GM21576 (cell line): ENCODE data around the gene ATG7.
"Not testable (repeated sequence)": the region's sequence is repeated elsewhere in the genome, so short reads cannot be mapped to it uniquely, and the experiment has no call there.

Experiments used
- ATAC-seq: cut with Tn5 transposase; IDR thresholded peaks from one replicate; pipeline ENCODE4 v1.9.1; 2021; ENCODE audit warnings: mild to moderate bottlenecking, moderate library complexity; ENCODE audit not compliant: unreplicated experiment

Gene ATG7

GRCh38 chr3:11563865-11564185 is 291.6 kb downstream of the ATG7 start:
- ATAC-seq = no peak

DNA sequence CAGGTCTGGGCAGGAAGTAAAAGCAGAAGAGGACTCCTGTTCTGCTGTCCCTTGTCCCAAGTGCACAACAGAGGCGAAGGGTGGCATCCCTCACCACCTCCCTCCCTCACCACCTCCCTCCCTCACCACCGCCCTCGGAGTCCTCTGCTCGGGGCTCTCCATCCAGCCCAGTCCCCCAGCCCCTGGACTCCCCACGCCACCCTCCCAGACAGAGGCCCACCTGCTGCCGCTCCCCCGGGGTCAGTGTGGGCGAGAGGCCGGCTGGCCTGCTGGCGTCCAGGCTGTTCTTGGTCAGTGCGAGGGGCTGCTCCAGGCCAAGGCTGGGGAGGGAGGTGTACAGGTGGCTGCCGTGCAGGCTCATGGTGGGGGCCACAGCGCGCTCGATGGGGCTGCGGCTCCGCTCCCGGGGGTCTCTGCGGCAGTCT is 292.4 kb downstream of the ATG7 start:
- no peak for ATAC-seq

DNA sequence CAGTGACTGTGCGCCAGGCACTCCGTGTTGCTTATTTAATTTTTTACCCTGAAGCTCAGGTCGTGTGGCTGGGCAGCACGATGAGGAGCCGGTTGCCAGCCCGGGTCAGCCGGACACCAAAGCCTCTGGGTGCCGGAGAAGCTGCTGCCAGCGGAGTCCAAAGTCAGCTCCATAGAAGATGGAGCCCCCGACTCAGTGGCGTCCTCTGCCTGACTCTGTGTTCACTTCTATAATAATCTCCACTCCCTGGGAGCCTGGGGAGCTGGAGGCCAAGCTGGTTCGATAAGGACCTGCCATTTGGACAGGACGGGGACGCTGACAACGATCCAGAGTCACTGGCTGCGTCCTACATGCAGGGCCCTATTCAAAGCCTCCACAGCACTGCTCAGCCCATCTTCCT is 292.9 kb downstream of the ATG7 start:
- no peak for ATAC-seq

GRCh38 chr3:11565492-11565891 is 293.3 kb downstream of the ATG7 start:
- ATAC-seq = no peak

DNA sequence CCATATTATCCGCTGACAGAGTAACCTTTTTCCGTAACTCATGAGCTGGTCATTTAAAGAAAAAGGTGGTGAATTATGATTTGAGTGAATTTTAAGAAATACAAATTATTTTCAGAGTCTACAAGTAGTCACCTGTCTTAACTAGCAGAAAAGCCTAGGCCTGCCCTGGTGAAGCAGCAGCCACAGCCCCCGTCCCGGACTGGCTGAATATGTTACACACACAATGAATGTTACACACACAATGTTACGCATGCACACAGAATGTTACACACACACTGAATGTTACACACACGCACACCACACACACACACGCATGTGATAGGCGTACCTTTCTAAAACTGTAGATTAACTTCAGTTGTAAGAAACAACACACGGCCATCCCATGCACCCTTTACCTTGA is 293.7 kb downstream of the ATG7 start:
- ATAC-seq = no peak

DNA sequence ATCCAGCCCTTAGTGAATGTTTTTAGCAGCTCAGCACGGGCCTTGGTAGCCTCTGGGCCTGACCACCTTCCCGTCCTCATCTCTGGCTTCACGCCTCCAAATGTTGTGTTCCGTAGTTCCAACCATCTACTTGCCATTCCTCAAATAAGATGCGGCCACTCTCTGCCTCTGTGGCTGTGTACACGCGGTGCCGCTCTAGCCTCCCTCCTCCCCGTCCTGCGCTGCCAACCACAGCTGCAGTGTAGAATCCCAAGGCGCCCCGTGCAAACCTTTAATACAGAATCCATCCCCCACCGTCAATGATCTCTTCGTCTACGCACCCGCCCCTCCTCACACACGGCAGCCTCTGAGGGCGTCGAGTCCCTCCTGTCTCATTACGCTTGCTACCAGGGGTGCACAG is 294.3 kb downstream of the ATG7 start:
- ATAC-seq = no peak

GRCh38 chr3:11566916-11567315 is 294.7 kb downstream of the ATG7 start:
- no peak for ATAC-seq

DNA sequence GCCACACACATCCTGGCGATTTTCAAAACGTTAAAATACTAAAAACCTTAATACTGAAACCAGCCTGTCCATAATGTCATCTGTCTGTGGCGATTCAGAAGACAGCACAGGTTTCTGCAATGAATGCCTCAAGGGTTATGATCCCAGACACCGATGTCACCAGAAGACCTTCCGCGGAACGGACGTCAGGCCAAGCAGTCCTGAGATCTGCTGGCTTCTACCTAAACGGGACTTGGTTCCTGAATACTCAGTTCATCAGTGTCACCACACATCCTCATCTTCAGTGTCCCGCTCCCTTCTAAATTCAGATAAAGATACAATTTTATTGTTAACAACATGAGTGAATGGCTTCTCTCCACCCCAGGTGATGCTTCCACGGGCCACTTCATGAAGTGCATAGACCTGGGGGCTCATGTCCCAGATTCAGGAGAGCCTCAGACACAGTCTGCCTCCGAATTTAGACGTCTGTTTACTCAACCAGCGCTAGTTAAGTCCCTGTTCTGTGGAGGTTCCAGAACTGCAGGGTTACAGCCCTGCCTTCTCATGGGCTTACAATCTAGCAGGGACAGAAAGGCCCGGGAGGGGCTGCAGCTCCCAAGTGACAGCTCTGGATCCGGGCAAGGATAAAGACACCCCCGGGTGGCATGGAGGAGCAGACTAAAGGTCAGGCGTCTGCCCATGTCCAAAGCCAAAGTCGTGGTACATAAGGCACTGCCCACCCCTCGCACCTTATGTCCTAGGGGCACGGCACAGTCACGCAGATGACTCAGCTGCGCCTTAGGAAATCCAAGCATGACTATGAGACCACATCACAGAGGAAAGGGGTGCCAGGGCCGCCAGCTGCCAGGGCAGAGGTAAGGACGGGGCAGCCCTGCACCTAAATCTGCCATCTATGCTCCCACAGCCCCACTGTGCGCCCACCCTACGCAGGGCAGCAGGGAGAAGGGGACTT is 295.6 kb downstream of the ATG7 start:
- no peak for ATAC-seq

GRCh38 chr3:11568503-11569155 is 296.4 kb downstream of the ATG7 start:
- no peak for ATAC-seq

DNA sequence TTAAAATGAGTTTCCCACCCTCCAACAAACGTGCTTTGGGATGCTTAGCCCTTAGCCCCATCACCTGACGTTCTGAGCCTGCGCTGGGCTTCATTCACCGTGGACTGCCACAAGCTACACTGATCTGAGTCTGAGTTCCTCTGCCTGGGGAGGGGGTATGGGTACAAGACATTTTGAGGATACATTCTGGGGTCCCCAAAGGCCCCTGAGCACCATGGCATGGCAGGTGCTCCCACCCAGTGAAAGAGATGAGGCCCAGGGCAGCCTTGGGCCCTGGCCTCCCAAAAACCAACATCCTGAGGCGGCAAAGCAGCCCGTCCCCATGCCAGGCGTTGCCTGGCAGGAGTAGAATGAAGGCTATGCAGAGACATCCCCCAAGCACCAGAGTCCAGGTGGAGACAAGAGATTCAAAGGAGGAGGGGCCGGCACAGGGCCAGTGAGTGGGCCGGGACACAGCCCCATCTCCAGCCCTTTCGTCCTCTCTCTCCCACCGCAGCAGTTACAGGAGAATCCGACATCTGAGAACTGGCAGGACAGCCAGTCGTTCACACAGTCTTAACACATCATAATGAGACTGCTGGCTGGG is 297.1 kb downstream of the ATG7 start:
- no peak for ATAC-seq

GRCh38 chr3:11570251-11570650 is 298.1 kb downstream of the ATG7 start:
- ATAC-seq = no peak

DNA sequence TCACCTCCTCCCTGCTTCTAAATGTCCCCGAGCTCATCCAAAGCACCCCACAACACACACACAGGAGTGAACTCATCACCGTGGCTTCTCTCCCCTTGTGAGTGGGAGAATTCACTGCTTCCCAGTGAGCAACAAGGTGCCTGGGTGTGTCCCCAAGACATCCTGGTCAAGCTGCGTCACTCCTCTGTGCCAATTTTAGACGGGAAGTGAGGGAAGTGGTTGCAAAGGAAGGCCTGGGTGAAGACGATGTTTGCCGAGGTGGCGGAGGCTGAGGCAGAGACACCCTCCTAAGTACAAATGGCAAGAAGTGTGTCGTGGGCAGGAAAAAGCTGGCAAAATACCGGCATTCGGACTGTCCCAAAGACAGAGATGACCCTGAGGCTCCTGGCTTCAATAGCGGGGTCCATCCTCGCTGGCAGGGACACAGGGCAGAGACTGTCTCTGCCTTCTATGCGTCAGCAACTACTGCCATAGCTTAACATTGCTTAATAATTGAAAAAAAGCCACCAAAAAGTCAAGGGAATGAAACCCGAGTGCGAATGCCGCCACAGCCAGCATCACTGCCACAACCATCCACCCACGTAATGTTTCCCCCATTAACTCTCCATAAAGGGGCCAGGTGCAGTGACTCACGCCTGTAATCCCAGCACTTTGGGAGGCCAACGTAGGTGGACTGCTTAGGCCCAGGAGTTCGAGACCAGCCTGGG is 298.7 kb downstream of the ATG7 start:
- no peak for ATAC-seq

DNA sequence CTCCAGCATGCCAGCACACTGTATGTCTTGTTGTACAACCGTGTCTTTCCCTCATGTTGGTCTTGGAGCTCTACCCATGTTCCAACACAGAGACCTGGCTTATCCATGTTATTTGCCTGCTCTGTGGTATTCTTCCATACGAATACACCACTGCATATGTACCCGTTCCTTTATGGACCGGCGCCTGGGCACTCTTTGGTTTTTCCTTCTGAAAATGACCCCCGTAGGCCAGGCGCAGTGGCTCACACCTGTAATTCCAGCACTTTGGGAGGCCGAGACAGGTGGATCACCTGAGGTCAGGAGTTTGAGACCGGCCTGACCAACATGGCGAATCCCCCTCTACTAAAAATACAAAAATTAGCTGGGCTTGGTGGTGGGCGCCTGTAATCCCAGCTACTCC is 300.5 kb downstream of the ATG7 start:
- not testable (repeated sequence) for ATAC-seq

DNA sequence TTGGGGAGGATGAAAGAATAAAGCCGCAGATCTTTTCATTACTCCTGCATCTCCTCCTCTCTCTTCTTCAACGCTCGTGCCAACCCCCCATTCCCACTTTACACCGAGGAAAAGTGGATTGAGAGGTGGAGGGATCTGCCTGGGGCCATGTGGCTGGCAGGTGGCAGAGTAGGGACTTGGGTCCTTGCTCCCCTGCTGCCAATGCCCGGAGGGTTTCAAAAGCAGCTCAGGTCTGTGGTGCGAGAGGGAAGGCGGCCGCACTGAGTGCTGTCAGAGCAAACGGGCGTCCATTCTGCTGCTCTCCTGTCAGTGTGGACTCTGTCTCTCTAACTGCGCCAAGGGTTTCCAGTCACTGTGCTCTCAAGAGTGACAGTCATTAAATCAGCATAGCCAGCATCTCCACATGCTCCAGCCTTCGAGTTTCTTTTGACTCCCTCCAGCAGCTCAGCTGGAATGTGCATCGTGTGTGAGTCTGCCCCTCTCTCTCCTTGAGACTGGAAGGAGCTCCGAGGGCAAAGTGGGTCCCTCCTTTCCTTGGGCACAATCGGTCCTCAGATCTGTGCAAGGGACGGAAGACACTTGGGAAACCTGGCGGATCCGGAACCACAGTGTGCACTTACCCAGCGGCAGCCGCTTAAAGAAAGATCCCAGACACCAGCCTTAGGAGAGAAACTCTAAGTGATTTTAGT is 302.9 kb downstream of the ATG7 start:
- ATAC-seq = no peak

GRCh38 chr3:11575677-11576076 is 303.5 kb downstream of the ATG7 start:
- no peak for ATAC-seq

DNA sequence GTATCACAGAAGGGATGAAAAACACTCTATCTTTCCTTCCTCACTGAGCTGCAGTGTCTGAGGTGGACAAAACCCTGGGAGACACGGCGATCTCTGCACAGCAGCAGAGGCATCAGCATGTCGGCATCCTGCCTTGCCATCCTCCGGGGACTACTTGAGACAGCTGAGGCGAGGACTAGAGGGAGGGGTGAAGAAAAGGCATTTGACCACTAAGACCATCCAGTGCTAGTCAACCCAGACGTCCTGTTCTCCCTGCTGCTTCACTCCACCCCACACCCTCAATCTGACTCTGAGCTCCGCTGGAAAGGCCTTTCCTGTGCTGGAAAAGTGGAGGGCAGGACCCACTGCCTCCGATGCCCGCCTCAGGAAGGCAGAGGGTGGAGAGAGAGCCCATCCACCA is 304.3 kb downstream of the ATG7 start:
- ATAC-seq = no peak

DNA sequence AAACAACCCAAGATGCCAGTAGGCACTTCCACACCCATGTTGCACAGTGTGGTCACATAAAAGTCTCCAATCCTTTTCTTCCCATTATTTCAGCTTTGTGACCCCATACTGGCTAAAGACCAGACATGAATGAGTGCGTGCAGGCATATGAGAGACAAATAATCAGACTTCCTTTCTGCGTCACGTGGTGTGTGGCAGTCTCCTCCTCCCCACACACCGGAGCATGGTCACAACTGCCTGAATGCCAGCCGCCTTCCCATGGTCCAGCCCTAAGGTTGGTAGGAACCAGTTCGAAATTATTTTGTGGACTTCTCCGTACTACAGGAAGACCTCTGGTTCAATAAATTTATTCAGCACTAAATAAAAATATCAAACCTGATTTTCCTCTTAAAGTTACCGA is 306.0 kb downstream of the ATG7 start:
- ATAC-seq = no peak

DNA sequence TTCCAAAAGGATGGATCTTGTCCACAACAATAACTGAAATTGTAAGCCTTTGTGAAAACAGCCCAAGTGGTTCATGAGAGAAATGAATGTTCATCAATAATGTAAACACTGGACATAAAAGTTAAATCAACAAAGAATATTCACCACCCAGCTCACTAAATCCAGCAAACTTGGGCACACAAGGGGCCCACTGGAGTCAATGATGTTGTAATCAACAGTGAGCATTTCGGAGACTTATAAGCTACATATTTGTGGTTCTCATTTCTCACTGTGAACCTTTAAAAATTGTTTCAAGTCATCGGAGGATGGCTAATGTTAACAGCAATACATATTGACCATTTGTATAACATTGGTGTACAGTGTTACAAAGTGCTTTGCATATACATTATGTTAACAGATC is 308.4 kb downstream of the ATG7 start:
- no peak for ATAC-seq

DNA sequence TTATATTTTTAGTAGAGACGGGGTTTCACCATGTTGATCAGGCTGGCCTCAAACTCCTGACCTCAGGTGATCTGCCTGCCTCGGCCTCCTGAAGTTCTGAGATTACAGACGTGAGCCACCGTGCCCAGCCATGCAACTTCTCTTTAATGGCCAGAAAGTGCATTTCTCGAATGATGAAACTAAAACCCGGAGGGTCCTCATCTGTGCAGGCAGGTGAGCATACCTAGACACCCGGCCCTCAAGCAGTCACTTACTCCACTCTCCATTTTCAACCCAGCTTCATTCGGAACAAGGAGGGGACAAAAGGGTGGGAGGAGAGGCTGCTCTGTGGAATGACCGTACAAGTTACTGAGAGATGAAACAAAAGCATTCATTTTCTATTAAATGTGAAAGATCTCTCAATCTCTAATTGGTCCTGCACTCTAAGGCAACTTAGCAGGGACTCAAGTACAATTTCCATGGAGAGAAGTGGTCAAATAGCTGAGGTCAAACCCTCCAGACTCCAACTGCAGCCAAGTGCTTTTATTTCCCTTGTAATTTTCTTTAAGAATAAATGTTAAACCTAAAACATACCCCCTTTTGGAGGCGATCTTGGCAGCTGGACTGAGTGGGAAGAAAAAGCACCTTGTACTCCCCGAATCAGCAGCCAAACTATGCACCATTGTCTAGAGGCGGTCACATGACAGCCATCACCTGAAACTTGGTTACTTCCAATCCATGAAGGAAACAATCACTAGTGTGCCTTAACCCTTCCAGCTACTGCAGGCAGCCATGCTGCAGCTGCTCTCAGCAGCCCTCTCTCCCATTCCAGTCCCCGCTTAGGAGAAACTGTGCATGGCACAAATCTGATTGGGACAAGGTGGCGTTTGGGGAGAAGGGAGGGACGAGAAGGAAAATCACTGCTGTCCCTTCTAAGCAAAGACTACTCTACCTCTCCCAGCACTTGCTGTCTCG is 309.3 kb downstream of the ATG7 start:
- no peak for ATAC-seq
